Stomach (tissue), 9 donors: ENCODE results near the gene PITPNC1. TPM values are rescaled to one million over a fixed set of nuclear protein-coding genes. Genes with fewer than 3 reads are reported as not detected.

Source experiments
- DNase-seq, 2 donors: peaks; one replicate each; pipeline versions ENCODE4 v3.0.0 to v3.0.0-alpha.2; 2013 to 2019
- H3K27ac ChIP-seq, 5 donors: fragments of 200-600 bp in 4 of 5; sonication (generic) in 4 of 5; one replicate each; pipeline ENCODE4 v1.5.1; 2013 to 2019; ENCODE audit warnings: mild to moderate bottlenecking in 1 of 5, moderate library complexity in 1 of 5
- H3K27me3 ChIP-seq, 3 donors: fragments of 200-600 bp; sonication (generic); one replicate each; pipeline ENCODE4 v1.5.1; 2017 to 2019; ENCODE audit warnings: mixed run types in 1 of 3
- H3K36me3 ChIP-seq, 4 donors: fragments of 200-600 bp; sonication (generic); 1 replicate in 3 of 4; 2 replicates in 1 of 4; pipeline ENCODE4 v1.5.1; 2016 to 2019
- H3K4me1 ChIP-seq, 4 donors: fragments of 200-600 bp; sonication (generic); one replicate each; pipeline ENCODE4 v1.5.1; 2016 to 2019
- H3K4me3 ChIP-seq, 4 donors: fragments of 200-600 bp; sonication (generic) in 3 of 4; one replicate each; pipeline ENCODE4 v1.5.1; 2016 to 2019; ENCODE audit warnings: mild to moderate bottlenecking in 1 of 4
- H3K9me3 ChIP-seq, 4 donors: fragments of 200-600 bp; sonication (generic); one replicate each; pipeline ENCODE4 v1.5.1; 2016 to 2019
- CTCF ChIP-seq, 7 experiments: fragments of 450-650 bp in 4 of 7; fragments of 200-600 bp in 3 of 7; sonication (generic) in 3 of 7; IDR thresholded peaks; one replicate each; pipeline ENCODE4 v1.5.1; 2016 to 2019; ENCODE audit warnings: antibody characterized with exemption in 7 of 7, control low read depth in 2 of 7, mild to moderate bottlenecking in 1 of 7
- EP300 ChIP-seq: sonication (generic); formaldehyde crosslinking; IDR thresholded peaks from one replicate; pipeline ENCODE4 v1.6.1; 2017; ENCODE audit warnings: antibody characterized with exemption
- POLR2A ChIP-seq, 4 donors: fragments of 450-650 bp; IDR thresholded peaks; one replicate each; pipeline ENCODE4 v1.6.1; 2016; ENCODE audit warnings: antibody characterized with exemption in 4 of 4, control low read depth in 2 of 4, mild to moderate bottlenecking in 1 of 4, moderate library complexity in 1 of 4
- POLR2AphosphoS5 ChIP-seq, 3 donors: sonication (generic); formaldehyde crosslinking; IDR thresholded peaks; one replicate each; pipeline ENCODE4 v1.6.1; 2016; ENCODE audit warnings: antibody characterized with exemption in 3 of 3
- WGBS, 5 donors: extraction: QIAGEN DNeasy Blood & Tissue Kit in 3 of 5; methylation state at CpG; one replicate each; pipeline versions ENCODE4 v1.1.5 to v1.1.7; 2013 to 2018; 5-methylcytosine and 5-hydroxymethylcytosine counted together
- intact Hi-C: fragments of 100-400 bp; cut with DNase I; formaldehyde crosslinking; loops from one replicate; pipeline ENCODE4 v1.15.1; 2023; ENCODE audit warnings: low total_unique reads
- polyA plus RNA-seq, 3 donors: library from polyadenylated mRNA; stranded (reverse); fragments of 200-250 nt; gene quantifications; one replicate each; pipeline ENCODE4 v1.2.3, GENCODE V29; 2013
- total RNA-seq, 5 donors: library from RNA; depleted of rRNA; stranded (reverse); fragments of >200 nt; gene quantifications; one replicate each; pipeline versions ENCODE4 v1.1.0 to v1.2.3, GENCODE V29; 2014 to 2016
- donor health status: healthy with polysubstance abuse.
- donor health status: Bipolar disorder and iron deficiency.
- donor health status: healthy.

The PITPNC1 gene
- total and polyA plus RNA-seq, 8 donors, result 2.3 to 25.3 (median 14.4) TPM

- DNase-seq, result peak in 1 of 2 donors; percentile 18
- Histone ChIP-seq H3K27me3 (no peaks in the 10 kb centered on the region), H3K4me3 (no peak overlapping the region), H3K4me1 (peaks cover 8 to 28% (median 12%) of the 10 kb centered on the region in 4 donors), H3K27ac (peak overlapping the region in 4 of 5 donors; percentile 34 to 58 (median 40)), H3K9me3 (no peaks in the 10 kb centered on the region), H3K36me3 (peaks cover 0 to 20% (median 18%) of the 10 kb centered on the region in 4 donors)
- 71 to 79% (median 75%) methylated on average over 10 of the region's 10 CpGs for WGBS, 5 donors
- TF ChIP-seq EP300 (peak; percentile 60), CTCF (IDR thresholded peaks at IDR 0.05) (no peak), POLR2A (IDR thresholded peaks at IDR 0.05) (no peak), POLR2AphosphoS5 (IDR thresholded peaks at IDR 0.05) (peak in 1 of 3 donors; percentile 12)
- intact Hi-C loops, result no loop called here
Observed at GRCh38 chr17:67633751-67634211, 256.7 kb downstream of the PITPNC1 start.

- TF ChIP-seq POLR2AphosphoS5 (IDR thresholded peaks at IDR 0.05), result no peak
- no peak for TF ChIP-seq EP300
- no peak for TF ChIP-seq CTCF (IDR thresholded peaks at IDR 0.05)
- TF ChIP-seq POLR2A (IDR thresholded peaks at IDR 0.05), result no peak
- intact Hi-C loops, result no loop called here
- WGBS, 5 donors, result 91 to 97% (median 95%) methylated on average over 7 of the region's 7 CpGs
Observed at GRCh38 chr17:67635681-67636080, 258.6 kb downstream of the PITPNC1 start.

DNA sequence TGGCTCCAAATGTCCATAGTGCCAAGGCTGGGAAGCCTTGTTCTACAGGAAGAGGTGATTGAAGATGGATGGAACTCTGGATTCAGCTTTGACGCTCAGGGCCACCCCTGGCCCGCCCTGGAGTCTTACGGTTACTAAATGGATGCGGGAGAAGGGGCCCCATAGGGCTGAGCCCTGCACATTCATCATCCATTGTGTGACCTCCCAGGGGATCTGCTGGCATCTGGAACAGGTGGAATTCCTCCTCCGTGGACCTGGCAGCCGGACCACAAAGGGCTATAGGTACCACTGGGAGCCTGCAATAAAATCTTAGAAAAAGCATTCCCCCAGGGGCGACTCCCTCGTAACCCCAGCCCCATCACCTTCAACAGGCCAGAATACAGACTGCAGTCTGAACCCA lies 259.2 kb downstream of the PITPNC1 start:
- no peak for DNase-seq
- Histone ChIP-seq H3K4me3 (no peak overlapping the region), H3K9me3 (no peaks in the 10 kb centered on the region), H3K27ac (peak overlapping the region in 1 of 5 donors; percentile 61), H3K27me3 (no peaks in the 10 kb centered on the region), H3K4me1 (peaks cover 21 to 35% (median 27%) of the 10 kb centered on the region in 4 donors), H3K36me3 (peaks cover 0 to 20% (median 18%) of the 10 kb centered on the region in 4 donors)
- 92 to 96% (median 94%) methylated on average over 8 of the region's 8 CpGs for WGBS, 5 donors
- intact Hi-C loops, result no loop called here
- no peak for TF ChIP-seq POLR2AphosphoS5 (IDR thresholded peaks at IDR 0.05)
- no peak for TF ChIP-seq EP300
- TF ChIP-seq POLR2A (IDR thresholded peaks at IDR 0.05), result no peak
- TF ChIP-seq CTCF (IDR thresholded peaks at IDR 0.05), result no peak

More at GRCh38 chr17:67635681-67636080, 258.6 kb downstream of the PITPNC1 start:
- H3K27ac ChIP-seq, result no peak overlapping the region
- H3K4me1 ChIP-seq, result peaks cover 21 to 35% (median 27%) of the 10 kb centered on the region in 4 donors
- H3K36me3 ChIP-seq, result peaks cover 0 to 20% (median 18%) of the 10 kb centered on the region in 4 donors
- no peak overlapping the region for H3K4me3 ChIP-seq
- H3K27me3 ChIP-seq, result no peaks in the 10 kb centered on the region
- DNase-seq, result no peak
- H3K9me3 ChIP-seq, result no peaks in the 10 kb centered on the region

- H3K27ac ChIP-seq, result peak overlapping the region in 4 of 5 donors; percentile 29 to 74 (median 48)
Observed at GRCh38 chr17:67636834-67637520, 259.9 kb downstream of the PITPNC1 start.

More at GRCh38 chr17:67636834-67637520, 259.9 kb downstream of the PITPNC1 start:
- intact Hi-C loops, result no loop called here
- no peaks in the 10 kb centered on the region for H3K9me3 ChIP-seq
- no peak overlapping the region for H3K4me3 ChIP-seq
- peaks cover 21 to 35% (median 27%) of the 10 kb centered on the region in 4 donors for H3K4me1 ChIP-seq
- DNase-seq, result no peak
- H3K27me3 ChIP-seq, result no peaks in the 10 kb centered on the region
- TF ChIP-seq EP300, result no peak
- TF ChIP-seq CTCF (IDR thresholded peaks at IDR 0.05), result no peak
- no peak for TF ChIP-seq POLR2A (IDR thresholded peaks at IDR 0.05)
- no peak for TF ChIP-seq POLR2AphosphoS5 (IDR thresholded peaks at IDR 0.05)
- peaks cover 0 to 20% (median 18%) of the 10 kb centered on the region in 4 donors for H3K36me3 ChIP-seq
- 79 to 87% (median 86%) methylated on average over 13 of the region's 13 CpGs for WGBS, 5 donors
